HCT116 (cell line): ENCODE measurements around the gene OR5C1. TPM values are rescaled to one million over a fixed set of nuclear protein-coding genes. Genes with fewer than 3 reads are reported as not detected.

Experiments used
- ATAC-seq: fragments of 200-7000 bp; cut with Tn5 transposase; 2 replicates; pipeline ENCODE4 v1.9.1; 2020; ENCODE audit warnings: mild to moderate bottlenecking, moderate library complexity
- BruUV-seq: library from RNA; stranded (reverse); fragments of 400-500 nt; replicated peaks from 2 replicates; lab custom pipeline; 2021; lab: Mats Ljungman, UMichigan
- CTCF ChIA-PET: fragments of 300-600 bp; sonication (Branson Sonifier 250); formaldehyde crosslinking; loops from one replicate; lab custom pipeline; 2021; ENCODE audit warnings: antibody characterized with exemption; lab: Charles Lee
- POLR2A ChIA-PET: fragments of 300-600, 350-600 bp; sonication (Branson Sonifier 250); formaldehyde crosslinking; loops from one replicate; lab custom pipeline; 2021; ENCODE audit warnings: antibody characterized with exemption; lab: Charles Lee
- RAD21 ChIA-PET, 2 experiments: fragments of 300-600 bp; sonication (Branson Sonifier 250); formaldehyde crosslinking; loops; one replicate each; lab custom pipeline; 2023; ENCODE audit warnings: low total read pairs in 2 of 2; ENCODE audit not compliant: uncharacterized antibody in 2 of 2, unreplicated experiment in 2 of 2, low non-redundant PET in 1 of 2; lab: Charles Lee
- DNase-seq: peaks from one replicate; pipeline ENCODE4 v3.0.0-alpha.2; 2010; ENCODE audit warnings: low read depth, low spot score
- H2AFZ ChIP-seq: fragments of 200-600 bp; shearing (Covaris generic), sonication (generic); 2 replicates; pipeline ENCODE4 v1.6.1; 2017; ENCODE audit warnings: low read depth, mixed run types, mixed read lengths, antibody characterized with exemption, low read length; ENCODE audit not compliant: poor library complexity, severe bottlenecking
- H3K27ac ChIP-seq: 2 replicates; pipeline ENCODE4 v1.5.1; 2012; ENCODE audit warnings: low read depth, low read length
- H3K27me3 ChIP-seq: fragments of 200-600 bp; sonication (generic); 2 replicates; pipeline ENCODE4 v1.6.1; 2016; ENCODE audit warnings: mixed run types, low read length, mixed read lengths; ENCODE audit not compliant: insufficient read depth
- H3K36me3 ChIP-seq, 2 experiments: fragments of 200-500 bp in 1 of 2; fragments of 200-600 bp in 1 of 2; sonication (Bioruptor generic) in 1 of 2; sonication (generic) in 1 of 2; 2 replicates each; pipeline versions ENCODE4 v1.5.1 to v1.6.1; 2014 to 2016; ENCODE audit warnings: low read length in 2 of 2, inconsistent platforms in 1 of 2, mixed read lengths in 1 of 2, mixed run types in 1 of 2; ENCODE audit not compliant: insufficient read depth in 2 of 2, control insufficient read depth in 1 of 2
- H3K4me1 ChIP-seq, 2 experiments: fragments of 200-600 bp in 1 of 2; sonication (generic) in 1 of 2; 2 replicates each; pipeline versions ENCODE4 v1.5.1 to v1.6.1; 2012 to 2017; ENCODE audit warnings: low read length in 2 of 2, inconsistent platforms in 1 of 2, mild to moderate bottlenecking in 1 of 2, mixed read lengths in 1 of 2, mixed run types in 1 of 2, moderate library complexity in 1 of 2; ENCODE audit not compliant: insufficient read depth in 2 of 2, control insufficient read depth in 1 of 2
- H3K4me2 ChIP-seq: fragments of 200-600 bp; sonication (generic); 2 replicates; pipeline ENCODE4 v1.6.1; 2017; ENCODE audit warnings: mixed run types, low read length, mixed read lengths
- H3K4me3 ChIP-seq, 2 experiments: fragments of 200-600 bp in 1 of 2; sonication (generic) in 1 of 2; replicated peaks in 1 of 2; 2 replicates each; pipeline ENCODE4 v1.5.1; 2011 to 2016; ENCODE audit warnings: low read length in 2 of 2, control low read depth in 1 of 2, low read depth in 1 of 2, mild to moderate bottlenecking in 1 of 2, mixed read lengths in 1 of 2, mixed run types in 1 of 2
- H3K79me2 ChIP-seq: fragments of 200-600 bp; sonication (generic); 2 replicates; pipeline ENCODE4 v1.6.1; 2017; ENCODE audit warnings: mild to moderate bottlenecking, mixed run types, low read length, moderate library complexity, mixed read lengths; ENCODE audit not compliant: insufficient read depth
- H3K9ac ChIP-seq: fragments of 200-600 bp; sonication (generic); 2 replicates; pipeline ENCODE4 v1.6.1; 2016; ENCODE audit warnings: low read length, mixed read lengths
- H3K9me2 ChIP-seq: fragments of 200-600 bp; sonication (generic), shearing (Covaris generic); 2 replicates; pipeline ENCODE4 v1.6.1; 2017; ENCODE audit warnings: mixed run types, mild to moderate bottlenecking, moderate library complexity; ENCODE audit not compliant: insufficient read depth
- H3K9me3 ChIP-seq, 2 experiments: fragments of 200-500 bp in 1 of 2; fragments of 200-600 bp in 1 of 2; sonication (Bioruptor generic) in 1 of 2; sonication (generic) in 1 of 2; 2 replicates each; pipeline ENCODE4 v1.6.1; 2014 to 2017; ENCODE audit warnings: low read length in 2 of 2, mixed read lengths in 2 of 2, inconsistent platforms in 1 of 2, low read depth in 1 of 2, mild to moderate bottlenecking in 1 of 2, mixed run types in 1 of 2, moderate library complexity in 1 of 2; ENCODE audit not compliant: control insufficient read depth in 1 of 2, insufficient read depth in 1 of 2
- H4K20me1 ChIP-seq: fragments of 200-600 bp; sonication (generic), shearing (Covaris generic); 2 replicates; pipeline ENCODE4 v1.6.1; 2017; ENCODE audit warnings: mixed run types, mild to moderate bottlenecking, moderate library complexity; ENCODE audit not compliant: insufficient read depth
- CEBPB ChIP-seq: IDR thresholded peaks from 2 replicates; pipeline ENCODE4 v1.6.1; 2012; ENCODE audit warnings: low read depth
- EGR1 ChIP-seq: IDR thresholded peaks from 2 replicates; pipeline ENCODE4 v1.6.1; 2012; ENCODE audit warnings: low read depth
- ELF1 ChIP-seq: IDR thresholded peaks from 2 replicates; pipeline ENCODE4 v1.6.1; 2012; ENCODE audit warnings: low read depth, borderline replicate concordance
- FOSL1 ChIP-seq: IDR thresholded peaks from 2 replicates; pipeline ENCODE4 v1.6.1; 2012; ENCODE audit warnings: low read depth
- JUND ChIP-seq: IDR thresholded peaks from 2 replicates; pipeline ENCODE4 v1.6.1; 2012
- MAX ChIP-seq: IDR thresholded peaks from 2 replicates; pipeline ENCODE4 v1.6.1; 2012
- POLR2AphosphoS5 ChIP-seq: IDR thresholded peaks from 2 replicates; pipeline ENCODE4 v1.6.1; 2011; ENCODE audit warnings: mild to moderate bottlenecking, low read depth, low read length, moderate library complexity
- SP1 ChIP-seq: IDR thresholded peaks from 2 replicates; pipeline ENCODE4 v1.6.1; 2012; ENCODE audit warnings: low read depth
- TCF7L2 ChIP-seq: IDR thresholded peaks from 2 replicates; pipeline ENCODE4 v1.7.0; 2011; ENCODE audit warnings: borderline replicate concordance, inconsistent platforms; ENCODE audit not compliant: insufficient read depth, insufficient read length; ENCODE audit errors: extremely low read depth
- YY1 ChIP-seq: IDR thresholded peaks from 2 replicates; pipeline ENCODE4 v1.6.1; 2011; ENCODE audit warnings: low read length, low read depth, moderate library complexity, mild to moderate bottlenecking; ENCODE audit not compliant: insufficient replicate concordance; ENCODE audit errors: extremely low read depth
- intact Hi-C: fragments of 100-400 bp; cut with micrococcal nuclease; formaldehyde crosslinking; loops from 2 replicates; pipeline ENCODE4 v1.10.0; 2022
- total RNA-seq: library from RNA; stranded (reverse); gene quantifications from one replicate; pipeline ENCODE4 v1.2.1, GENCODE V29; 2021; ENCODE audit not compliant: unreplicated experiment

OR5C1 gene
- total RNA-seq, 1 experiment from 2014 or later = not detected

GRCh38 chr9:122821278-122821943 is 32.7 kb downstream of the OR5C1 start:
- Histone ChIP-seq H3K9me2 (no peaks in the 10 kb centered on the region), H3K27me3 (no peaks in the 10 kb centered on the region), H3K36me3 (peaks cover 17 to 19% of the 10 kb centered on the region in 2 experiments; a peak in 3 of 4 replicates), H3K4me3 (no peak overlapping the region), H3K9me3 (no peaks in the 10 kb centered on the region), H3K27ac (no peak overlapping the region), H3K79me2 (peaks cover 18% of the 10 kb centered on the region), H3K9ac (no peak overlapping the region), H3K4me2 (no peak overlapping the region)
- ChIA-PET POLR2A (no interaction called here), RAD21 (no interaction called here)
- DNase-seq (no peak), ATAC-seq (no peak)
- intact Hi-C loops = no loop called here
- TF ChIP-seq CEBPB (no peak), POLR2AphosphoS5 (no peak), MAX (no peak), YY1 (no peak), ELF1 (no peak), TCF7L2 (no peak), EGR1 (no peak), JUND (no peak), SP1 (no peak)
- TF ChIP-seq, all 23 proteins: peak for 0
- Histone ChIP-seq H4K20me1 (no peaks in the 10 kb centered on the region), H2AFZ (no peak overlapping the region), H3K4me1 (no peaks in the 10 kb centered on the region; a peak in 1 of 4 replicates)
- CTCF ChIA-PET = interaction anchor here (0.7 kb wide), 1 partner anchor 446 kb away, joined by 3 read pairs; no protein-coding TSS in a partner anchor
- BruUV-seq = no TSS peak

- no peak for TF ChIP-seq FOSL1
- Histone ChIP-seq H3K9me2 (no peaks in the 10 kb centered on the region), H3K27ac (no peak overlapping the region), H3K9me3 (no peaks in the 10 kb centered on the region), H4K20me1 (no peaks in the 10 kb centered on the region), H3K36me3 (peaks cover 17 to 19% of the 10 kb centered on the region in 2 experiments; a peak in 3 of 4 replicates), H3K4me2 (no peak overlapping the region), H3K4me3 (no peak overlapping the region), H3K27me3 (no peaks in the 10 kb centered on the region), H3K79me2 (peaks cover 23% of the 10 kb centered on the region), H3K9ac (no peak overlapping the region), H3K4me1 (peaks cover 4 to 6% of the 10 kb centered on the region in 2 experiments; a peak in 3 of 4 replicates), H2AFZ (no peak overlapping the region)
- RAD21 ChIA-PET = no interaction called here
- ATAC-seq (no peak), DNase-seq (no peak)
- intact Hi-C loops = no loop called here
- no TSS peak for BruUV-seq
- CTCF ChIA-PET = no interaction called here
- POLR2A ChIA-PET = no interaction called here
These were observed 33.3 kb downstream of the OR5C1 start for GRCh38 chr9:122822056-122822455.
